Neuronal stem cell (in vitro differentiated cells): Measurements from ENCODE around the gene PRKCE.

ENCODE experiments used
- DNase-seq: peaks from one replicate; pipeline ENCODE4 v3.0.0-alpha.2; 2013; ENCODE audit warnings: low spot score
- H2AFZ ChIP-seq: one replicate; pipeline ENCODE4 v1.6.1; 2013; ENCODE audit warnings: mild to moderate bottlenecking, low read length, inconsistent platforms
- H2AK5ac ChIP-seq: 2 replicates; pipeline ENCODE4 v1.6.1; 2013; ENCODE audit warnings: low read depth, mild to moderate bottlenecking, inconsistent platforms, low read length, moderate library complexity, mixed read lengths
- H2BK120ac ChIP-seq: 2 replicates; pipeline ENCODE4 v1.6.1; 2013; ENCODE audit warnings: low read depth, mild to moderate bottlenecking, inconsistent platforms, low read length, moderate library complexity, mixed read lengths
- H2BK12ac ChIP-seq: one replicate; pipeline ENCODE4 v1.6.1; 2013; ENCODE audit warnings: low read length, inconsistent platforms
- H2BK15ac ChIP-seq: 2 replicates; pipeline ENCODE4 v1.6.1; 2013; ENCODE audit warnings: mild to moderate bottlenecking, low read length, inconsistent platforms, mixed read lengths
- H2BK5ac ChIP-seq: one replicate; pipeline ENCODE4 v1.6.1; 2013; ENCODE audit warnings: inconsistent platforms, mild to moderate bottlenecking, low read length, moderate library complexity
- H3K14ac ChIP-seq: one replicate; pipeline ENCODE4 v1.6.1; 2013; ENCODE audit warnings: low read length, inconsistent platforms
- H3K18ac ChIP-seq: 2 replicates; pipeline ENCODE4 v1.6.1; 2013; ENCODE audit warnings: low read length, inconsistent platforms
- H3K23ac ChIP-seq: 2 replicates; pipeline ENCODE4 v1.6.1; 2013; ENCODE audit warnings: low read depth, mild to moderate bottlenecking, mixed read lengths, low read length, inconsistent platforms; ENCODE audit not compliant: poor library complexity
- H3K27ac ChIP-seq: replicated peaks from 3 replicates; pipeline ENCODE4 v1.5.1; 2013; ENCODE audit warnings: low read length, inconsistent platforms
- H3K27me3 ChIP-seq, 3 experiments: 2 replicates each; pipeline ENCODE4 v1.6.1; 2013; ENCODE audit warnings: low read length in 3 of 3, mild to moderate bottlenecking in 2 of 3, inconsistent platforms in 1 of 3, low read depth in 1 of 3, mixed read lengths in 1 of 3, moderate library complexity in 1 of 3; ENCODE audit not compliant: control insufficient read depth in 3 of 3, insufficient read depth in 3 of 3
- H3K36me3 ChIP-seq, 2 donors: replicated peaks in 1 of 2; 2 replicates each; pipeline ENCODE4 v1.6.1; 2013; ENCODE audit warnings: low read length in 2 of 2; ENCODE audit not compliant: control insufficient read depth in 2 of 2, insufficient read depth in 2 of 2
- H3K4ac ChIP-seq: 2 replicates; pipeline ENCODE4 v1.6.1; 2013; ENCODE audit warnings: inconsistent platforms, mild to moderate bottlenecking, low read length, moderate library complexity
- H3K4me1 ChIP-seq, 2 donors: 1 replicate in 1 of 2; 2 replicates in 1 of 2; pipeline ENCODE4 v1.6.1; 2013; ENCODE audit warnings: low read length in 2 of 2, low read depth in 1 of 2; ENCODE audit not compliant: control insufficient read depth in 2 of 2, insufficient read depth in 1 of 2
- H3K4me2 ChIP-seq: one replicate; pipeline ENCODE4 v1.6.1; 2013; ENCODE audit warnings: mild to moderate bottlenecking, low read length, inconsistent platforms; ENCODE audit not compliant: insufficient read depth, poor library complexity, severe bottlenecking
- H3K4me3 ChIP-seq, 2 donors: 2 replicates each; pipeline ENCODE4 v1.5.1; 2013; ENCODE audit warnings: low read length in 2 of 2, mild to moderate bottlenecking in 2 of 2, inconsistent platforms in 1 of 2, moderate library complexity in 1 of 2
- H3K79me1 ChIP-seq: one replicate; pipeline ENCODE4 v1.6.1; 2013; ENCODE audit warnings: low read depth, mild to moderate bottlenecking, inconsistent platforms, low read length, moderate library complexity
- H3K9ac ChIP-seq: one replicate; pipeline ENCODE4 v1.6.1; 2013; ENCODE audit warnings: mild to moderate bottlenecking, low read depth, low read length, inconsistent platforms; ENCODE audit not compliant: poor library complexity
- H3K9me3 ChIP-seq, 2 donors: replicated peaks in 1 of 2; 2 replicates each; pipeline versions ENCODE3 to v1.6.1; 2013; ENCODE audit warnings: low read length in 2 of 2, mild to moderate bottlenecking in 2 of 2, inconsistent platforms in 1 of 2, low read depth in 1 of 2, mixed read lengths in 1 of 2, moderate library complexity in 1 of 2; ENCODE audit not compliant: control insufficient read depth in 2 of 2, insufficient read depth in 1 of 2
- H4K8ac ChIP-seq: one replicate; pipeline ENCODE4 v1.6.1; 2013; ENCODE audit warnings: low read depth, mild to moderate bottlenecking, inconsistent platforms, low read length, moderate library complexity
- H4K91ac ChIP-seq: one replicate; pipeline ENCODE4 v1.6.1; 2013; ENCODE audit warnings: low read length, low read depth, mild to moderate bottlenecking, inconsistent platforms; ENCODE audit not compliant: poor library complexity
- WGBS, 2 donors: extraction: QIAGEN DNeasy Blood & Tissue Kit; methylation state at CpG; one replicate each; pipeline ENCODE4 v1.1.7; 2013; ENCODE audit warnings: missing lambda C conversion rate in 2 of 2, mixed read lengths in 1 of 2; ENCODE audit not compliant: insufficient read length in 2 of 2, insufficient replicate concordance in 1 of 2; ENCODE audit errors: extremely low coverage in 2 of 2; 5-methylcytosine and 5-hydroxymethylcytosine counted together

The PRKCE gene

DNA sequence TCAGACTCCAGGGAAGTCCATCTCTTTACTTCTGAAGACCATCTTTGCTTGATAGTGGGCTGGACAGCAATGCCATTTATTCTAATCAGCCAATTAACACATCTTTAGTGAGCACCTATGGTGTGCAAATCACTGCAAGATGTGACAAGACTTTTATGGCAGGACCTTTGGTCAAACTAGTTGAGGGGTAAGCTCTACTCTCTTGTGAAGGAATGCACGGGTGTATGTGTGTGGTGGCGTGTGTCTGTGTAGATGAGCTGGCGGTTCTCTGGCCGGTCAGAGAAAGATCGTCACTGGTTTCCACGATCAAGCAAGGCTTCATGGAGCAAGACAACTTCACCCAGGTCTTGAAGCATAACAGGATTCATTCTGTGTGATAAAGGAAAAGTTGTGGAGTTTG, 364.6 kb downstream of the PRKCE start:
- WGBS, 2 donors, result no CpG with 5 or more reads among the region's 6 CpGs
- H3K27ac ChIP-seq, result no peak overlapping the region

DNA sequence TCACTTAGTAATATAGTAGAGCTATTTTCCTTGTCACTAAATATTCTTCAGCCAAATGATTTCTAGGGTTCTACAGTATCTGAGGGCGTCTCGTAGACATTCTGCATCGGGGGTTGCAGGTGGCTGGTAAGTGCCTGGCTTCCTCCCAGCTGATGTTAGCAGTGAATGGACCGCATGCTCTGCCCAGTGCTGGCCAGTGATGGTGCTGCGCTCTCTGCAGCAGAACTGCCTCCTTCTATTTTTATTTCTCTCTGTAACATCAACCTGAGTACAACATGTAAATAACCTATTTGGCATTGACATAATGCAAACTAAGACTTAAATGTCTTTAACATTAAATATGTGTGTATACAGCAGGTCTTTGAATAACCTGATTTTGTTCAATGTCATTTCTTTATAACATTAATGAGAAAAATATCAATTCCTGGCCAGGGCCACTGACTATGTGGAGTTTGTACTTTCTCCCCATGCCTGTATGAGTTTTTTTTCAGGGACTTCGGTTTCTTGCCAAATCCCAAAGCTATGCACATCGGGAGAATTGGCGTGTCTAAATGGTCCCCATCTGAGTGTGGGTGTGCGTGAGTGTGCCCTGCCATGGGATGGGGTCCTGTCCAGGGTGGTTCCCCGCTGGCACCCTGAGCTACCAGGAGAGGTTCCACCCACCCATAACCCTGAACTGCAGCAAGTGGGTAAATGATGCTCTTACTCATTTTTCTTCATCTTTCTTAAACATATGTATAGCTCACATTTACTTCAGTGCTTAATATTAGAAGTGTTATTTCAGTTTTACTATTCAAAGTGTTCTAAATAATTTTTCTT, 367.5 kb downstream of the PRKCE start:
- Histone ChIP-seq H3K4me3 (no peak overlapping the region), H3K4me1 (peaks cover 5 to 13% of the 10 kb centered on the region in 2 donors), H3K27me3 (no peaks in the 10 kb centered on the region), H4K8ac (no peak overlapping the region), H2AFZ (no peak overlapping the region), H3K9ac (no peak overlapping the region), H3K9me3 (peaks cover 2 to 5% of the 10 kb centered on the region in 2 donors), H4K91ac (no peak overlapping the region), H2BK15ac (no peak overlapping the region), H2BK5ac (no peak overlapping the region), H2AK5ac (no peak overlapping the region), H3K23ac (no peak overlapping the region), H2BK12ac (no peak overlapping the region), H3K18ac (no peak overlapping the region), H3K27ac (no peak overlapping the region), H3K36me3 (peaks cover 0 to 1% of the 10 kb centered on the region in 2 donors), H2BK120ac (no peak overlapping the region), H3K4me2 (no peak overlapping the region), H3K14ac (no peak overlapping the region), H3K4ac (no peak overlapping the region), H3K79me1 (no peaks in the 10 kb centered on the region)
- DNase-seq, result no peak
- WGBS, 2 donors, result no CpG with 5 or more reads among the region's 10 CpGs

More for the DNA sequence above, 364.6 kb downstream of the PRKCE start:
- Histone ChIP-seq H3K4me3 (no peak overlapping the region), H3K27me3 (no peaks in the 10 kb centered on the region), H3K4me1 (peaks cover 5 to 12% of the 10 kb centered on the region in 2 donors), H3K4me2 (no peak overlapping the region), H3K23ac (no peak overlapping the region), H2BK120ac (no peak overlapping the region), H2BK12ac (no peak overlapping the region), H2BK15ac (no peak overlapping the region), H3K9me3 (peaks cover 2 to 6% of the 10 kb centered on the region in 2 donors), H2AK5ac (no peak overlapping the region), H3K14ac (no peak overlapping the region), H3K36me3 (peaks cover 0 to 3% of the 10 kb centered on the region in 2 donors), H4K91ac (no peak overlapping the region), H4K8ac (no peak overlapping the region), H3K79me1 (no peaks in the 10 kb centered on the region), H3K18ac (no peak overlapping the region), H2AFZ (peak overlapping the region; percentile 55), H3K4ac (no peak overlapping the region), H2BK5ac (no peak overlapping the region), H3K9ac (no peak overlapping the region)
- DNase-seq, result no peak

DNA sequence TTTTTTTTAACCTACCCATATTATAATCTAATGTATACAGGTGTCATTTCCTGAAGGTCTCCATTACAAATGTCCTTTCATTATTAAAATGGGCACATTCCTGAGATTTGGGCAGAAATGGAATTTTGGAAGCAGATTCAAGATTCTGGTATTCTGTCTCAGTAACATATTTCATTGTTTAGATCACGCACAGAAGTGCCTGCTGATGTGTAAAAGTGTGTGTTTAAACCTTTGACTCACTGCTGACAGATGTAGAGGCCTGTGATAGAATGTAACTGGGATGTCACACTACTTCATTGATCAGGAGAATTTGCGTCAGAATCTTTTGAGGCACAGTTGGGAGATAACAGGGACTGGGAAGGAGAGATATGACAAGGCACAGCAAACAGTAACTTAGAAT, 368.9 kb downstream of the PRKCE start:
- H3K18ac ChIP-seq, result no peak overlapping the region
- no peak overlapping the region for H4K8ac ChIP-seq
- no peak for DNase-seq
- no peak overlapping the region for H2BK120ac ChIP-seq
- H3K9ac ChIP-seq, result no peak overlapping the region
- no peaks in the 10 kb centered on the region for H3K27me3 ChIP-seq
- H3K9me3 ChIP-seq, result peaks cover 2 to 5% of the 10 kb centered on the region in 2 donors
- H3K79me1 ChIP-seq, result no peaks in the 10 kb centered on the region
- H3K23ac ChIP-seq, result no peak overlapping the region
- no CpG with 5 or more reads among the region's 2 CpGs for whole genome bisulfite sequencing, 2 donors
- H3K14ac ChIP-seq, result no peak overlapping the region
- H4K91ac ChIP-seq, result no peak overlapping the region
- no peak overlapping the region for H2BK15ac ChIP-seq
- no peak overlapping the region for H3K27ac ChIP-seq
- peaks cover 5 to 7% of the 10 kb centered on the region in 2 donors for H3K4me1 ChIP-seq
- no peak overlapping the region for H2BK5ac ChIP-seq
- H3K4me3 ChIP-seq, result no peak overlapping the region
- H2AK5ac ChIP-seq, result no peak overlapping the region
- no peak overlapping the region for H2AFZ ChIP-seq
- no peak overlapping the region for H2BK12ac ChIP-seq
- H3K4ac ChIP-seq, result no peak overlapping the region
- H3K36me3 ChIP-seq, result peaks cover 0 to 1% of the 10 kb centered on the region in 2 donors
- no peak overlapping the region for H3K4me2 ChIP-seq

DNA sequence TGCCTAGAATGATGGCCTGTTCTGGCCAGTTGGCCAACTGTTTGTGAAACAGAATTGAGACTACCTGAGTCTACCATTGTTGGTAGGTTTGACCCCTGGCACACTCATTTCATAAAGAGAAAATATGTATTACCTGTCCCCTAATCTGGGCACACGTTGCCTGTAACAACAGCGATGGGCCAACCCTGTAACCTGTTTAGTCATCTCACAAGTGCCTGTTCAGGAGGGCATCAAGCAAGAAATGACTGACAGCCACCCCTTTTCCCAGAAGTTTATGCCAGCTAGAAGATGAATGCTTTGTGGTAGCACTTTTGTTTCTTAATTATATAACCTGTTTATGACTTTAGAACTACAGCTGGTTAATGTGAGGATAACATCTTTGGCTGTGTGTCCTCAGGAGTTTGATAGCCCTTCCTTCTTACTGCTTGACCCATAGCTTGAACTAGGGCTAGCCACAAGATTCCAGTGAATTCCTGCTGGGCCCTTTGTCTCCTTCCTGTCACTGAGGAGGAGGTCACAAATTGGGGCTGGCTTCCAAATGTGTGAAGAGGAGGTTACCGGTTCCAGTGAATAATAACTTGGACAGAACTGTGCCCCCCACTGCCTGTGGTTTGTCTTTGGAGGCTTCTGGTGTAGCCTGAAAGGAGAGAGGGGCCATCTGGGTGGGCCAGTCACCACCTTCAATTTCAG, 371.8 kb downstream of the PRKCE start:
- Histone ChIP-seq H4K91ac (no peak overlapping the region), H3K27ac (no peak overlapping the region), H3K4me1 (peaks cover 0 to 2% of the 10 kb centered on the region in 2 donors), H4K8ac (no peak overlapping the region), H3K79me1 (no peaks in the 10 kb centered on the region), H3K23ac (no peak overlapping the region), H3K4me2 (no peak overlapping the region), H3K36me3 (peaks cover 0 to 1% of the 10 kb centered on the region in 2 donors), H2BK15ac (no peak overlapping the region), H3K4ac (no peak overlapping the region), H2AFZ (no peak overlapping the region), H3K14ac (no peak overlapping the region), H3K27me3 (no peaks in the 10 kb centered on the region), H3K18ac (no peak overlapping the region), H3K9me3 (peaks cover 2 to 5% of the 10 kb centered on the region in 2 donors), H2AK5ac (no peak overlapping the region), H3K9ac (no peak overlapping the region), H2BK5ac (no peak overlapping the region), H3K4me3 (no peak overlapping the region), H2BK120ac (no peak overlapping the region), H2BK12ac (no peak overlapping the region)
- DNase-seq, result no peak
- WGBS, 2 donors, result no CpG with 5 or more reads among the region's 3 CpGs
